ENCODE data around the gene SPRING1.

SPRING1 gene

GRCh38 chr12:116708826-116709756, 28.8 kb downstream of the SPRING1 start:
- FAIRE-seq (peak; percentile 38), DNase-seq (ENCODE audit: insufficient read length, low spot score) (peak; percentile 46)

DNA sequence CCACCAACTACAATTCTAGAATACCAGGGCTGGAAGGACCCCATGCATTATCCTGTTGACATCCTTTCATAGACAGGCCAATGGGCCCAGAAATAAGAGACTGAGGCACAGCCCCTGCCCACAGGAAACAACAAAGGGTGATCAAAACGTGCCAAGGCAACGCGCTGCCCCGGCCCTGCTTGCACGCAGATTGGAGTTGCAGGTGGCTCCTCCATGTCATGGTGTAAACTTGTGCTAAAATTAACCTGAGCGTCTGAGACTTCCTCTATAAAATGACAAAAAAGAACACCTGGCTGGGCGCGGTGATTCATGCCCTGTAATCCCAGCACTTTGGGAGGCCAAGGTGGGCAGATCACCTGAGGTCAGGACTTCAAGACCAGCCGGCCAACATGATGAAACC, 30.1 kb downstream of the SPRING1 start:
- FAIRE-seq (no peak), DNase-seq (ENCODE audit: insufficient read length, low spot score) (no peak)
- TF ChIP-seq POLR2A (IDR thresholded peaks at IDR 0.05; ENCODE audit: low read depth, low read length) = no peak

More at GRCh38 chr12:116708826-116709756, 28.8 kb downstream of the SPRING1 start:
- TF ChIP-seq POLR2A (IDR thresholded peaks at IDR 0.05; ENCODE audit: low read depth, low read length) = no peak

- FAIRE-seq (peak; percentile 73), DNase-seq (ENCODE audit: insufficient read length, low spot score) (peak; percentile 53)
- no peak for TF ChIP-seq POLR2A (IDR thresholded peaks at IDR 0.05; ENCODE audit: low read depth, low read length)
Observed at GRCh38 chr12:116703214-116703795, 34.6 kb downstream of the SPRING1 start.

DNA sequence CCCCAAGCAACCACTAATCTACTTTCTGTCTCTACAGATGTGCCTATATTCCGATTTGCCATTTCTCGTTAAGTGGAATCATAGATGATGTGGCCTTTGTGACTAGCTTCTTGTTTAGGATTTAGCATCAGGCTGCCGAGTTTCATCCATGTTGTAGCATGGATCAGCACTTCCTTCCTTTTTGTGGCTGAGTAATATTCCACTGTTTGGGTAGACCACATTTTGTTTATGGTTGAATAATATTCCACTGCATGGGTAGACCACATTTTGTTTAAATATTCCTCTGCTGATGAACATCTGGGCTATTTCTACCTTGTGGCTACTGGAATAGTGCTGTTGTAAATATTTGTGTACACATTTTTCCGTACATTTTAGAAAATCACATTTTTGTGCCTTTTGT, 36.4 kb downstream of the SPRING1 start:
- no peak for DNase-seq (ENCODE audit: insufficient read length, low spot score)
- no peak for FAIRE-seq
- no peak for TF ChIP-seq POLR2A (IDR thresholded peaks at IDR 0.05; ENCODE audit: low read depth, low read length)

DNA sequence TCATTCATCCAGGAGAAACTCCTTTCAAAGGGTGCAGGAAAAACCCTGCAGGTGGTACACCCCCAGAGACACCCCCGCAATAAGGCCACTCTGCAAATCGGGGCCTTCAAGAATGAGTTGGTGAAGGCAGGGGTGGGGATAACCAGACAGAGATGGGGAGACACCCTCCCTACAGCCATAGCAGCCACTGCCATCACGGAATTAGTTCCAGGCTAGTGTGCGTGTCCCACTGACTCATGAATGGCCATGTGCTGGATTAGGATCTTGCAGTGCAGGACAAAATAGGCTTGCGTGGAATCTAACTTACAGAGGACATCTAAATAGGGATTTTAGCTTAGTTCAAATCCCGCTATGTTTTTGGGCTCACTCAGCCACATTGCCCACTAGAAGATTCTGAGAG, 37.8 kb downstream of the SPRING1 start:
- no peak for TF ChIP-seq POLR2A (IDR thresholded peaks at IDR 0.05; ENCODE audit: low read depth, low read length)
- DNase-seq (ENCODE audit: insufficient read length, low spot score) (no peak), FAIRE-seq (no peak)

GRCh38 chr12:116698554-116699075, 39.3 kb downstream of the SPRING1 start:
- DNase-seq (ENCODE audit: insufficient read length, low spot score) (no peak), FAIRE-seq (no peak)
- no peak for TF ChIP-seq POLR2A (IDR thresholded peaks at IDR 0.05; ENCODE audit: low read depth, low read length)

DNA sequence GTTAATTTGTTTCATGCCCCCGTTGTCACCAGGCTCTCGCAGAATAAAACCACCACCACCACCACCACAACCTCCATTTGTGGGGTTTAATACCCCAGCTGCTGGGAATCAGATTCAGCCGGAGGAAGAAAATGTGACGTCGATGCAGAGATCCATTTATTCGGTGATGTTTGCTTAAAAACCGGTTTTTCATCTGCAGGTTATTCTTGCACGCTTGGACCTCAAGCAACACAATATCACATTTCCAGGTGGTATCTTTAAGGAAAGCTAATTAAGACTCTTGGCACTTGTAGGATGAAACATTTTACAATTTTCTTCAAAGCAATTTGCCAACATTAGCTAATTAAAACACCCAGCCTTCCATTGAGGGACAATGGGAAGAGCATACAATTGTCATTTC, 39.8 kb downstream of the SPRING1 start:
- DNase-seq (ENCODE audit: insufficient read length, low spot score) (no peak), FAIRE-seq (no peak)
- no peak for TF ChIP-seq POLR2A (IDR thresholded peaks at IDR 0.05; ENCODE audit: low read depth, low read length)

GRCh38 chr12:116697716-116698115, 40.2 kb downstream of the SPRING1 start:
- DNase-seq (ENCODE audit: insufficient read length, low spot score) (no peak), FAIRE-seq (no peak)

DNA sequence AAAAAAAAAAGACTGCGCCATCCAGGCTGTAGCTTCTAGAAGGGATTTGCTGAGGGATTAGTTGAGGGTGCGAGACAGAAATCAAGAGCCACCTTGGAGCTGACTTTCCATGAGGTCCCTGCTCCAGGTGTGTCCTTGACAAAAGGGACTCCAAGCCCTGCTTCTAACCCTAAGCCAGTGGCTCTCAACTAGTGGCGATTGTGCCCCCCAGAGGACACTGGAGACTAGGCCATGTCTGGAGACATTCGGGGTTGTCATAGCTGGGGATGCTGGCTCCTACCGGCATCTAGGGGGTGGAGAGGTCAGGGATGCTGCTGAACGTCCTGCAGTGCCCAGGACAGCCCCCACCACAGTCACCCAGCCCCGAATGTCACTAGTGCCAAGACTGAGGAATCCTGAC, 40.6 kb downstream of the SPRING1 start:
- no peak for DNase-seq (ENCODE audit: insufficient read length, low spot score)
- FAIRE-seq = no peak

More at GRCh38 chr12:116697716-116698115, 40.2 kb downstream of the SPRING1 start:
- no peak for TF ChIP-seq POLR2A (IDR thresholded peaks at IDR 0.05; ENCODE audit: low read depth, low read length)

GRCh38 chr12:116695464-116695725, 42.5 kb downstream of the SPRING1 start:
- no peak for FAIRE-seq

More for the DNA sequence above, 40.6 kb downstream of the SPRING1 start:
- TF ChIP-seq POLR2A (IDR thresholded peaks at IDR 0.05; ENCODE audit: low read depth, low read length) = no peak

GRCh38 chr12:116694653-116695463, 43.0 kb downstream of the SPRING1 start:
- FAIRE-seq (no peak), DNase-seq (ENCODE audit: insufficient read length, low spot score) (no peak)
- TF ChIP-seq POLR2A (IDR thresholded peaks at IDR 0.05; ENCODE audit: low read depth, low read length) = no peak

More at GRCh38 chr12:116695464-116695725, 42.5 kb downstream of the SPRING1 start:
- no peak for TF ChIP-seq POLR2A (IDR thresholded peaks at IDR 0.05; ENCODE audit: low read depth, low read length)
- no peak for DNase-seq (ENCODE audit: insufficient read length, low spot score)

DNA sequence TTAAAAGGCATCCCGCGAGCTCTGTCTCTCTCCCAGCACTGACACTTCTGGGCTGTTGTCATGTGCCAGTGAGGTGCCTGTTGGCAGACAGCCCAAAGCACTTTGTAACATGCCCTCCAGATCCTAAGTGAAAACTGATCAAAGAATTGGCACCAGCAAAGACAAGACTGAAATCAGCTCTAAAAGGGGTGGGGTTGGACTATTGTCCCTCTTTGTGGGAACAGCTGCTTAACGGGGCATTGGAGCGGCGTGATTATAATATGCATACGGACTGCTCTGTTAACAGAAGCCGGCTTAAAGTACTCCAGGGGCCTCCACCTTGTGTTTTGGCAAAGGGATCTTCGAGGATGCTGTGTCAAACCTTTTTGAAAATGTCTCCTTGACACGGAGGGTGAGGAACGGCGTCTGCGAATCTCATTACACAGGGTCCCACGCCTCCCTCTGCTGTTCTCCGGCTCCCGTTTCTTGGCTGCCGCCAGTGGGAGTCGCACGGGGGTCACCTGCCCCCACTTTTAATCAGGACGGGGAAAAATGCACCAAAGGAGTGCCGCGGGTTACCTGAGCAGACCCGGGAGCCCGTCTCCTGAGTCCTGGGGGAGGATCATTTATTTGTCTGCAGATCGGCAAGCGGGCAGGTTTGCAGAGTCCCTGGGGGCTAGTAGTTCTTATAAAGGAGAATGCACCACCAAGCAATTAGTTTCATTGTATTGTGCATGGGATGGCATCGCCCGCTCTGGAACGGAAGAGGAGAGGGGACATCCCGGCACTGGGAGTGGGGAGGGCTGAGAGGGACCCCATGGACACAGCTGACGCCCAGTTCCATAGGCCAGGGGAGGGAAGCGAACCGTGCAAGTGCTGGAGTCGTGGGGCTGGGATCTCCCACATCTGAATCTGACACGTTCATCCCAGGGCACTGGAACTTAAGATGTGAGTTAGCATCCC, 44.3 kb downstream of the SPRING1 start:
- no peak for DNase-seq (ENCODE audit: insufficient read length, low spot score)
- TF ChIP-seq POLR2A (IDR thresholded peaks at IDR 0.05; ENCODE audit: low read depth, low read length) = no peak
- no peak for FAIRE-seq

- no peak for FAIRE-seq
- no peak for DNase-seq (ENCODE audit: insufficient read length, low spot score)
- TF ChIP-seq POLR2A (IDR thresholded peaks at IDR 0.05; ENCODE audit: low read depth, low read length) = no peak
Observed at GRCh38 chr12:116692605-116693004, 45.3 kb downstream of the SPRING1 start.
